ENCODE data around the gene AKAP7.
"Not testable (repeated sequence)": the region's sequence is repeated elsewhere in the genome, so short reads cannot be mapped to it uniquely, and the experiment has no call there.

AKAP7 gene

DNA sequence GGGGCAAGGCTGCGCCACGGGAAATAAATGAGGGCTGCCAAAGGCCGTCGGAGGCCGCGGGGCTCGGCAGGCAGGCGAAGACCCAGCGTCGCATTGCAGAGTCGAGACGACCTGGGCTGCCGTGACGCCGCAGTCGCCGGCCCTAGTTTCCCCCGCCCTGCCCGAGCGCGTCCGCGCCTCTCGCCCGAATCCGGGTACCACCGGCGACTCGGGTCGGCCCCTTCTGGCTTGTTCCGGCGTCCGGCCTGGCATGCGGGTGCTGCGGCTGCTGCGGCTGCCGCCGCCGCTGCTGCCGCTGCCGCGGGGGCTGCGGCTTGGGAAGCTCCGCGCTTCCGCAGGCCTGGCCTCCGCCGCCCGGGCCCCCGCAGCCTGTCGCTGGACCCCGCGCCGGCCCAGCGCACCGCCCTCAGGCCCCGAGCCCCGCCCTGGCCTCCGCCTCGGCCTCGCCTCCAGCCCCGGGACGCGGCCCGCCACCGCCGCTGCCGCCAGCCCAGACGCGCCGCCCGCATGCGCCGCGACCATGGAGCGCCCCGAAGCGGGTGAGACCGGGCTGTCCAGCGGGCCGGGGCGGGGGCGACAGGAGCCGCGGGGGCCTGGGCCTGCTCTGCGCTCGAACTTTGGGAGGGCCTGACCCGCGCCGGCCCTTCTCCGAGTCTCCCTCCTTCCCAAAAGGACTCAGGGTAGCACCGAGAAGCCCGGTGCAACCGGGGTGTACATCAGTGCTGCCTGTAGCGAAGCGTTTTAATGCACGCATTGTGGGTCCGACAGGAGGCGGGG is at the start of gene AKAP7:
AKAP7 (plus strand) TSS at position 224 of the 777 bp plus-strand sequence; CDS start at position 521, 297 bp downstream.
- FAIRE-seq (peak; percentile 87), DNase-seq (ENCODE audit: insufficient read length, low spot score) (peak; percentile 72)

DNA sequence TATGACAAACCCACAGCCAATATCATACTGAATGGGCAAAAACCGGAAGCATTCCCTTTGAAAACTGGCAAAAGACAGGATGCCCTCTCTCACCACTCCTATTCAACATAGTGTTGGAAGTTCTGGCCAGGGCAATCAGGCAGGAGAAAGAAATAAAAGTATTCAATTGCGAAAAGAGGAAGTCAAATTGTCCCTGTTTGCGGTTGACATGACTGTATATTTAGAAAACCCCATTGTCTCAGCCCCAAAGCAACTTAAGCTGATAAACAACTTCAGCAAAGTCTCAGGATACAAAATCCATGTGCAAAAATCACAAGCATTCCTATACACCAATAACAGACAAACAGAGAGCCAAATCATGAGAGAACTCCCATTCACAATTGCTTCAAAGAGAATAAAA is 44.9 kb upstream of the AKAP7 start:
- not testable (repeated sequence) for FAIRE-seq; DNase-seq (ENCODE audit: insufficient read length, low spot score)

DNA sequence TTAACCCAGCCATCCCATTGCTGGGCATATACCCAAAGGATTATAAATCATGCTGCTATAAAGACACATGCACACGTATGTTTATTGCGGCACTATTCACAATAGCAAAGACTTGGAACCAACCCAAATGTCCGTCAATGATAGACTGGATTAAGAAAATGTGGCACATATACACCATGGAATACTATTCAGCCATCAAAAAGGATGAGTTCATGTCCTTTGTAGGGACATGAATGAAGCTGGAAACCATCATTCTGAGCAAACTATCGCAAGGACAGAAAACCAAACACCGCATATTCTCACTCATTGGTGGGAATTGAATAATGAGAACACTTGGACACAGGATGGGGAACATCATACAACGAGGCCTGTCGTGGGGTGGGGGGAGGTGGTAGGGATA is 43.3 kb upstream of the AKAP7 start:
- FAIRE-seq; DNase-seq (ENCODE audit: insufficient read length, low spot score): not testable (repeated sequence)

DNA sequence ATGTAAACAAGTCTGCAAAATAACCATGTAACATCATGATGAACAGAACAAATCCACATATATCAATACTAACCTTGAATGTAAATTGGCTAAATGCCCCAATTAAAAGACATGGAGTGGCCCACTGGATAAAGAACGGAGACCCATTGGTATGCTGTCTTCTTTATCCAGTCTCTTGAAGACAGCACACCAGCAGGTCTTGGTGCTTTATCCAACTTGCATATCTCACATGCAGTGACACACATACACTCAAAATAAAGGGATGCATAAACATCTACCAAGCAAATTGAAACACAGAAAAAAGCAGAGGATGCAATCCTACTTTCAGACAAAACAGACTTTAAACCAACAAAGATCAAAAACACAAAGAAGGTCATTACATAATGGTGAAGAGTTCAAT is 41.9 kb upstream of the AKAP7 start:
- FAIRE-seq, result no peak
- DNase-seq (ENCODE audit: insufficient read length, low spot score), result no peak

DNA sequence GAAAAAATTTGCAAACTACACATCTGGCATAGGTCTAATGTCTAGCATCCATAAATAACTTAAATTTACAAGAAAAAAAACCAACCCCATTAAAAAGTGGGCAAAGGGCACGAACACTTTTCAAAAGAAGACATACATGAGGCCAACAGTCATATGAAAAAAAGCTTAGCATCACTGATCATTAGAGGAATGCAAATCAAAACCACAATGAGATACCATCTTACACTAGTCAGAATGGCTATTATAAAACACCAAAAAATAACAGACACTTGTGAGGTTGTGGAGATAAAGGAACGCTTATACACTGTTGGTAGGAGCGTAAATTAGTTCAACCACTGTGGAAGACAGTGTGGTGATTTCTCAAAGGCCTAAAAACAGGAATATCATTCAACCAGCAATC is 38.5 kb upstream of the AKAP7 start:
- DNase-seq (ENCODE audit: insufficient read length, low spot score), result no peak
- no peak for FAIRE-seq

DNA sequence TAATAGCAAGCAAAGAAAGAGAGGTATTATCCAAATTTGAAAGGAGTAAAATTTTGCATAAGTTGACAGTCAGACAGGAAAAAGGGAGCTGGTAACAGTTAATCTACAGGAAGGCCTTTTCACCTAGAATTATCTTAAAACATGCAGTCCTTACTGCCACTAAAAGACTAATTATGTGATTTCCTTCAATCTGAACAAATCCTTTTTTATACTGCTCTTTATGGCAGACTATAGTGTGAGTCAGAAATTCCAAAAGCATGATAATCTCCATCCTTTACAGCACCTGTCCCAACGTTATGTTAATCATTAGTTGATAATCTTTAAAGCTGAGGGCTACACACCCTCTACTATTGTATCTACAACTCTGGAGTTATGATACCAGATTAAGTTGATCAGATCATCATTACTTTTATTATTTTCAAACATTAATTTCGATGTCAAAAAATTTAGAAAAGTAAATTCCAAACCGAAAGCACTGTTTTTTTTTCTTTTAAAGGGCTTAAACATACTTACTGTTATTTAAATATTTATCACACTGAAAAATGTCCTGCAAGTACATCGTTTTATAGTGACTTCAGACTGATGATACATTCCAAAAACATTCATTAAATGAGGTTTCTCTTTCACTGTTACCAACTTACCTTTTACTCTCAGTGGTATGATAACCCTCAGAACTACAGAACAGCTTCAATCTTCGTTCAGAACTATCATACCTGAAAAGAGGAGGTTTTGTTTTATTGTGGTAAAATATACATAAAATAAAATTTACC is 33.2 kb upstream of the AKAP7 start:
- no peak for DNase-seq (ENCODE audit: insufficient read length, low spot score)
- FAIRE-seq, result no peak

DNA sequence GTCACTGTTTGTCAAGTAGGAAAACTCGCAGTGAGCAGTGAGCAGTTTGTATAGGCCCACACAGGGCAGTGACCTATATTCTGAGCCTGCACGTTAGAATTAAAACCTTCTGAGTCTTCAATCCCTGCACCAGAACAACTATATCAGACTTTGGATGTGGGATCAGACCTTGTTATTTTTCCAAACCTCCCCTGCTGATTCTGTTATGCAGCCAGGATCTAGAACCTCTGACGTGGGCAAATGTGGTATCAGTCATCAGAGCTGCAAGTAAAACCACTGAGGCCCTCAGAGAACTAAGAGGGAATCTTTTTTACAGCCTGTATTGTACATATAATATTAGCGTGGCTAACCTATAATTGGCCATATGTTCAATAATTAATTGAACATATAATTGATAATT is 32.0 kb upstream of the AKAP7 start:
- no peak for FAIRE-seq
- no peak for DNase-seq (ENCODE audit: insufficient read length, low spot score)

DNA sequence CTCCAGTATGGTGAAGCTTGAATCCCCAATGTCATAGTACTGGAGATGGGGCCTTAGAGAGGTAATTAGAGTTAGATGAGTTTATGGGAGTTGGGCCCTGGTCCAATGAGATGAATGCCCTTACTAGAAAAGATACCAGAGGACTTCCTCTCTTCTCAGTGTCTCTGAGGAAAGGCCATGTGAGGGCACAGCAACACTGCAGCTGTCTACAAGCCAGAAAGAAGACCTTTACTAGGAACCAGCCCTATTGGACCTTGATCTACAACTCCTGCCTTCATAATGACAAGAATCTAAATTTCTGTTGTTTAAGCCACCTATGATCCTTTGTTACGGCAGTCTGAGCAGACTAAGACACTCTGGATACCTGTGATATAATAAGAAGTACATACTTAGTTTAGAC is 31.4 kb upstream of the AKAP7 start:
- FAIRE-seq (no peak), DNase-seq (ENCODE audit: insufficient read length, low spot score) (no peak)

DNA sequence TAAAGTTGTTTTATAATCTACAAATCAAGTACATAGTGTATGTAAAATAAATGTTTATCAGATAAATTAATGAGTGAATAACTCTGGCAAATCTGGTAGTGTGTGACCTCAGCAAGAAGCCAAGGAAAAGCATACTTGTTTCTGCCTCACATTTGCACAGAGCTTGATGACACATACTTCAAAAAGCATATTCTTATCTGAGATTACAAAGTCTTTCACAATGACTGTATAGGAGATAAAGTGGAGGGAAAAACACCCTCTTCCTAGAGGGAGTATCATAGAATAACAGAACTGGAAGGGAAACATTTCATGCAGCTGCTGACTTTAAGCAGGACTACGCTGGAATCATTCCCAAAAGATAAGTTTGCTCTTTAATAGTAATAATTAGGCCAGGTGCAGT is 28.1 kb upstream of the AKAP7 start:
- DNase-seq (ENCODE audit: insufficient read length, low spot score) (no peak), FAIRE-seq (no peak)

DNA sequence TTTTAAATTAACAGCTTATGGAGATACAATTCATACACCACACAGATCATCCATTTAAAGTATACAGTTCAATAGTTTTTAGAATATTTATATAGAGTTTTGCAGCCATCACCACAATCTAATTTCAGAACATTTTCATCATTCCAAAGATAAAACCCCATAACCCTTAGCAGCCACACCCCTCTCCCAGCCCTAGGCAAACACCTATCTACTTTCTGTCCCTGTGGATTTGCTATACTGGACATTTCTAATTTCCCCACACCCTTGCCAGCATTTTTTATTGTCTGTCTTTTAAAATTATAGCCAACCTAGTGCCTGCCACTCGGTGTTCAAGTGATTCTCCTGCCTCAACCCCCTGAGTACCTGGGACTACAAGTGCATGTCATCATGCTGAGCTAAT is 23.0 kb upstream of the AKAP7 start:
- FAIRE-seq, result no peak
- DNase-seq (ENCODE audit: insufficient read length, low spot score), result no peak

DNA sequence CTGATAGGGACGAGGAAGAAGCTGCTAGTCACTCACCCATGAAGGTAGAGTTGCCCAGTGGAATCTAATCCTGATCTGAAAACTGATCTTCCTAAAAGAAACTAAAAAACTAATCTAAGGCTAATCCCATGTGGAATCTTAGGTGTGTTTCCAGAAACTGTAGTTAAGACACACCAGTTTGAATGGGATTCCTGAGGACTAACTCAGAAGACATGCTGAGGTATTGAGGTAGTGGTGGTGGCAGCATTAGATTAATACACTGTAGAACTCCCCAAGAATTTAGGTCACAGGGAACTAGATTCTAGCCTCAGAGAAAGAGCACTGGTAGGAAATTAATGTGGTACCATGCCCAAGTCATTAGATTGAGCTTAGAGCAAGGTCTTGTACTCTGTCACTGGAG is 19.6 kb upstream of the AKAP7 start:
- no peak for FAIRE-seq

DNA sequence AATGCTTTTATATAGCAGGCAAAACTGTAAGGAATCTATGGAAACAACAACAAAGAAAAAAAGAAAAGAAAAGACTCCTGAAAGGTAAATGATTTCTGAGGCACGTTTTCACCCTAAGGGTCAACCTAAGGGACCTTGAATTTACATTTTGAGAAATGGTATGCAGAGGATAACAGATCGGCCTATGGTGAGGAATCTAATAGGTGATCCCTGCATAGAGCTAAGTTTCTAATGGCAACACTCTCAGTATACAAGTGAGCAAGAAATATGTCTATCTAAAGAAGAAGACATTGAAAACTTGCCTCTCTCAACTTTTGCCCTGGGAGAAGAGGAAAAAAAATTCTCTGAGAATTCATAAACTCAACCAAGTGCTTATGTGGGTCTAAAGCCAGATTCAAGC is 18.9 kb upstream of the AKAP7 start:
- DNase-seq (ENCODE audit: insufficient read length, low spot score) (no peak), FAIRE-seq (no peak)

More for the DNA sequence above, 19.6 kb upstream of the AKAP7 start:
- no peak for DNase-seq (ENCODE audit: insufficient read length, low spot score)

DNA sequence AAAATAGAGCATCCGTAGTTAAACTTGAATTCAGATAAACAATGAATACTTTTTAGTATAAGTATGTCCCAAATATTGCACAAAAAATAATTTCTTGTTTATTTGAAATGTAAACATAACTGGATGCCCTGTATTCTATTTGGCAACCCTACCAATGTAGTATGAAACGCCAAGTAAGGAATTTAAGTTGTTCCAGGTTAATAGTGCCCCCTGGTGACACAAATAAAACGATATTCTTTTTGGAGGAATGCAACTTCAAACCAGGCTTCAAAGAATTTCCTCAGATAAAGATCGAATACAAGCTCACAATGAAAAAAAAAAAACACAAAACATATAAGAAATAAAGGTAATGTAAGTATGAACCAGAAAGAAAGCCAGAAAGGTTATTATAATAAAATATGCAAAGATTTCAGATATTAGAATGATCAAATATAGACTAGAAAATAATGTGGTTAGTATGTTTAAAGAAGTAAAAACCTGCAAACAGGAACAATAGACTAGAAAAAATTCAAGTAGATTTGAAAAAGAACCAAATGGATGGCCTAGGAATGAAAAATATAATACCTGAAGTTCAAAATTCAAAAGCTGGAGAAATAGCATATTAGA is 18.4 kb upstream of the AKAP7 start:
- DNase-seq (ENCODE audit: insufficient read length, low spot score) (no peak), FAIRE-seq (peak; percentile 47)

DNA sequence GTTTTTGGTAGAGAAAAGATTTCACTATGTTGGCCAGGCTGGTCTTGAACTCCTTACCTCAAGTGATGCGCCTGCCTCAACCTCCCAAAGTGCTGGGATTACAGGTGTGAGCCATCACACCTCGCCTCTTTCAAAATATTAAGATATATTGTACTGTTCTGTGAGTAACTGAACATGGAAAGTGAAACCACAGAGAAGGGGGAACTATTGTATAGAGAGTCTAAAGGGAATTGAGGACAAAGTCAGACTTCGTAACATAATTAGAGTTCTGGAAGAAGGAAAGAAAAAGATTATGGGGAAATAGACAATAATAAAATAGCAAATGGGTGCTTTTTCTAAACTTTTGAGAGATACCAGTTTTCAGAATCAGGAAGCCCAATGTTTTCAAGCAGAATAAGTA is 17.4 kb upstream of the AKAP7 start:
- FAIRE-seq (no peak), DNase-seq (ENCODE audit: insufficient read length, low spot score) (no peak)

DNA sequence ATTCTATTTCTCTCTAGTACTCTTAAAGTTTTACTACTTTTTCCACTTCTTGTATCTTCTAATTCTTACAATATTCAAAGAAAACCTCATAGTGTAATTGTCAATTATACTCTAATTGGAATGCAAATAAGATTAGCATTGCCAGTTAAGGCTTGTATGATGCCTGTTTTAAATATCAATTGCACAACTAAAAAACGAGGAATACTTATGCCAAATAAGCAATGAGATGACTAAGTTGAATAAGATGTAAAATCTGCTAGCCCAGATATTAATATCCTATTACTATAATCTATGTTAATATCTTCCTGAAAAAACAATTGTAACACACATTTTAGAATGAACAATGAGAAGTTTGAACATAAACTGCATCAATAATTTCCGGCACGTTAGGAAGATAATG is 13.3 kb upstream of the AKAP7 start:
- DNase-seq (ENCODE audit: insufficient read length, low spot score), result no peak
- no peak for FAIRE-seq

DNA sequence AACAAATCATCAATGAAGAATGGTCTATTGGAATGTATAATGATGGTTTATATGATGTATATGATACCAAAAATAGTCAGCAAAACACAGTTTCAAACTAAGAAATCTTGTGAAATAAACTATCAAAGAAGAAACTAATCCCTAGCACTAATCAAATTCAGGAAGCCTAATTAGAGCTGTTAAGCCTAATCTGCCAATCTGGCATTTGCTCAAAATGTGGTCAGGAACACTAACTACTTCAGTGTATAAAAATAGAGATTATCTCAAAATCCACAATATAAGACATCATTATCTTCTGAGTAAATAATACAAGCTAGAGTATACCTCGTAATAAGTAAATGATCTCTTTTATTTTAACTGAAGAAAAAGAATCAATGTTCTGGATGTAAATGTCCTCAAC is 12.8 kb upstream of the AKAP7 start:
- FAIRE-seq (no peak), DNase-seq (ENCODE audit: insufficient read length, low spot score) (no peak)

DNA sequence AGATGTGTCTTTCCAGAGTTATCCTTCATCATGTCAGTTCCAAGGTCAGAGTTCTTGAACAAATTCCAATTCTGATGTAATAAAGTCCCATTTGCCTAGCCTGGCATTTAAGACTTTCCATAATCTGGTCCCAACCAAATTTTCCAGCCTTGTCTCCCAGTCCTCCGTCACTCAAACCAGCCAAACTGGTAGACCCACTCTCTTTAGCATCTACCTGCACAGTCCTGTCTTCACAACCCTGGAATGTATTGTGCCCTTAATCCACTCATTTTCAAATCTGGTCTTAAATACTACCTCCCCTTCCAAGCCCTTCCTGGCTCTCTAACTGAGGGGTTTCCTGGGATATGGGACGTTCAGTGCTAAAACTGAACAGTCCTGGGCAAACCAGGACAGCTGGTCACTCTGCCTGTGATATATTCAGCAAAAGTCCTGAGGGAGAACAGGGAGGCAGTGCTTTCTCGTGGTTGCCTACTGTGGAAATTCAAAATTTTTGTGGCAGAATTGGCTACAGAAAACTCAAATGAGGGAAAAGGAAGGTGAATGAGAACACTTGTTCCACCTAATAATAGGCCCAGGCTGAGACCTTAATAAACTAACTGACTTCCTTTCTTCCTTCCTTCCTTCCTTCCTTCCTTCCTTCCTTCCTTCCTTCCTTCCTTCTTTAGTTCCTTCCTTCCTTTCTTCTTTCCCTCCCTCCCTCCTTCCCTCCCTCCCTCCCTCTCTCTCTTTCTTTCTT is 10.8 kb upstream of the AKAP7 start:
- no peak for DNase-seq (ENCODE audit: insufficient read length, low spot score)
- peak; percentile 63 for FAIRE-seq

DNA sequence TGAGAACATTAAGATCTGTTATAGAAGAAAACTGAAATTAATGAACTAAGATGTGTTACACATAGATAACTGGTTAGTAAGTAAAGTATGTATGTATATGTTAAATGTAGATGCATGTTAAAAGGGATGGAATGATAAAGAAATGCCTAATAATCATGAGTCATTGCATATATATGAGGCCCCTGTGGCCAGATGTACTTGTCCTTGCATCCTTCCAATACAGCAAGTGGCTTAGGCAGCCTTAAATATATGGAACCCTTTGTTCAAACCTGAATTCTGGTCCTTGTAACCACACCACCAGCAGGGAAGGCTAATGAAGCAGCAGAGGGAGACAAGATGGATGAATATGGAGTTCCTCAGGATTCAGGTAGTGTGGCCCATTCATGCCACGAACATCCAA is 9.8 kb upstream of the AKAP7 start:
- no peak for FAIRE-seq
- DNase-seq (ENCODE audit: insufficient read length, low spot score), result no peak

DNA sequence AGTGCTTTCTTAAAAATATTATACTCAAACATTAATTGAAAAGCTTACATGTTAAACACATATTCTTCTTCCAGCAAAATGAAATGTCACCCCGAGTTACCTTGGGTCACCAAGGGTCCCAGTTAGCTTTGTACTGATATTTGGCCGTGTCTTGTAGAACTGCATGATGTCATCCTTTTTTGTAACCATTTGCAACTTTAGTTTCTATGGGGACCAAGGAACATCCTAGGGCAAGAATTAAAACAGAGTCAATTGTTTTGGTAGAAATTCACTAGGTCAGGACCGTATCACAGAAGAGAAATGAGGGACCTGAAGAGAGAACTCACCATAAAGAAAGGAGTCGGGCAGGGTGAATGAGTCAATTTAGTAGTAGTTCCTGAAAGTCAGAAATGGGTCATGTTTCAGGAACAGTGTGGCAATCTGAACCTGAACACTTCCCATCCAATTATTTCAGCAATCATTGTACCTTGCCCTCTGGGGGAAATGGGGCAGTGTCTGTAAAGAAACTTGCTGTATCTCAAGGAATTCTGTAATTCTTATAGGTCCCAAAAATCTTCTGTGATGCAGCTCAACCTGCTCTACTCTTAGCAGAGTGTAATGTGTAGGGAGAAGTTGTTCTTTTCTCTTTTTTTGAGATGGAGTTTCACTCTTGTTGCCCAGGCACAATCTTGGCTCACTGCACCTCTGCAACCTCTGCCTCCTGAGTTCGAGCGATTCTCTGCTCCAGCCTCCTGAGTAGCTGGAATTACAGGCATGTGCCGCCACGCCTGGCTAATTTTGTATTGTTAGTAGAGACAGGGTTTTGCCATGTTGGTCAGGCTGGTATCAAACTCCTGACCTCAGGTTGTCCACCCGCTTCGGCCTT is 5.3 kb upstream of the AKAP7 start:
- FAIRE-seq (no peak), DNase-seq (ENCODE audit: insufficient read length, low spot score) (no peak)

DNA sequence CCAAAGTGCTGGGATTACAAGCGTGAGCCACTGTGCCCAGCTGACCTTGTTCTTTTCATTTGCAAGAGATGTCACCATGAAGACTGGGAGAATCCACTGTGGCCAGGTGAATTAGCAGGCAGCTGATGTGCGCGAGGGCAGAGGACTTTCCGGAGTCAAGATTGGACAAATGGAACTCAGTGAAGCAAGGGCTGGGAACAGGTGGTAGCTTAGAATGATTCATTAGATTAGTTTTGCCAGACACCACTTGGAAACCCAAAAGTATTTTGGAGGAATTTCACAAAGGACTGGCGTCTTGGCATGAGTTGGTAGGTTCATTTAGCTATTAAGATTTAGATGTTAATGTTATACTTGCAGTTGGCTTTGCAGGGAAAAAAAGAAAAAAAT is 4.7 kb upstream of the AKAP7 start:
- FAIRE-seq (no peak), DNase-seq (ENCODE audit: insufficient read length, low spot score) (no peak)

Measured in GM19239 (cell line).